H9 (cell line): ENCODE measurements around the gene CCDC3. TPM values are rescaled to one million over a fixed set of nuclear protein-coding genes. Genes with fewer than 3 reads are reported as not detected.

ENCODE experiments used
- DNase-seq: peaks from one replicate; pipeline ENCODE4 v3.0.0-alpha.2; 2017
- H2AFZ ChIP-seq: one replicate; pipeline ENCODE4 v1.6.1; 2013; ENCODE audit warnings: mild to moderate bottlenecking, low read length, control low read depth, moderate library complexity
- H2AK5ac ChIP-seq: 2 replicates; pipeline ENCODE4 v1.6.1; 2013; ENCODE audit warnings: low read length, control low read depth, mixed read lengths; ENCODE audit not compliant: insufficient read length
- H2BK120ac ChIP-seq: one replicate; pipeline ENCODE4 v1.6.1; 2013; ENCODE audit warnings: low read depth, mild to moderate bottlenecking, low read length, control low read depth, inconsistent platforms; ENCODE audit not compliant: poor library complexity, severe bottlenecking
- H2BK12ac ChIP-seq: 2 replicates; pipeline ENCODE4 v1.6.1; 2013; ENCODE audit warnings: low read length, control low read depth, mixed read lengths, low read depth; ENCODE audit not compliant: insufficient read length
- H2BK15ac ChIP-seq: 2 replicates; pipeline ENCODE4 v1.6.1; 2013; ENCODE audit warnings: low read depth, low read length, control low read depth
- H2BK20ac ChIP-seq: one replicate; pipeline ENCODE4 v1.6.1; 2013; ENCODE audit warnings: low read depth, mild to moderate bottlenecking, low read length, control low read depth, inconsistent platforms; ENCODE audit not compliant: poor library complexity, severe bottlenecking
- H2BK5ac ChIP-seq: 2 replicates; pipeline ENCODE4 v1.6.1; 2013; ENCODE audit warnings: low read length, control low read depth, mixed read lengths; ENCODE audit not compliant: insufficient read length
- H3K14ac ChIP-seq: 2 replicates; pipeline ENCODE4 v1.6.1; 2013; ENCODE audit warnings: low read length, control low read depth; ENCODE audit not compliant: insufficient read depth
- H3K18ac ChIP-seq: 2 replicates; pipeline ENCODE4 v1.6.1; 2013; ENCODE audit warnings: low read depth, mild to moderate bottlenecking, mixed read lengths, low read length, control low read depth; ENCODE audit not compliant: insufficient read length
- H3K23ac ChIP-seq: 2 replicates; pipeline ENCODE4 v1.6.1; 2013; ENCODE audit warnings: low read length, control low read depth, mixed read lengths, low read depth; ENCODE audit not compliant: insufficient read length
- H3K23me2 ChIP-seq: 2 replicates; pipeline ENCODE4 v1.6.1; 2013; ENCODE audit warnings: low read depth, mild to moderate bottlenecking, mixed read lengths, low read length, control low read depth; ENCODE audit not compliant: insufficient read length, poor library complexity, severe bottlenecking
- H3K27ac ChIP-seq: 2 replicates; pipeline ENCODE4 v1.5.1; 2013; ENCODE audit warnings: low read length, control low read depth, mixed read lengths, low read depth; ENCODE audit not compliant: insufficient read length
- H3K27me3 ChIP-seq: 2 replicates; pipeline ENCODE4 v1.6.1; 2013; ENCODE audit warnings: low read length, control low read depth, inconsistent platforms; ENCODE audit not compliant: insufficient read depth
- H3K4ac ChIP-seq: 2 replicates; pipeline ENCODE4 v1.6.1; 2013; ENCODE audit warnings: low read depth, mild to moderate bottlenecking, control low read depth, inconsistent platforms, low read length, moderate library complexity
- H3K4me1 ChIP-seq: 2 replicates; pipeline ENCODE4 v1.6.1; 2013; ENCODE audit warnings: low read length, control low read depth, inconsistent platforms; ENCODE audit not compliant: insufficient read depth
- H3K4me2 ChIP-seq: 2 replicates; pipeline ENCODE4 v1.6.1; 2013; ENCODE audit warnings: low read length, control low read depth, mixed read lengths; ENCODE audit not compliant: insufficient read length, insufficient read depth
- H3K56ac ChIP-seq: 2 replicates; pipeline ENCODE4 v1.6.1; 2013; ENCODE audit warnings: low read depth, mild to moderate bottlenecking, mixed read lengths, low read length, control low read depth; ENCODE audit not compliant: insufficient read length
- H3K79me1 ChIP-seq: 2 replicates; pipeline ENCODE4 v1.6.1; 2013; ENCODE audit warnings: low read depth, mild to moderate bottlenecking, moderate library complexity, low read length, control low read depth, inconsistent platforms; ENCODE audit not compliant: insufficient read depth, poor library complexity, severe bottlenecking
- H3K79me2 ChIP-seq: 2 replicates; pipeline ENCODE4 v1.6.1; 2013; ENCODE audit warnings: low read length, control low read depth, inconsistent platforms; ENCODE audit not compliant: insufficient read depth
- H3K9ac ChIP-seq: 2 replicates; pipeline ENCODE4 v1.6.1; 2013; ENCODE audit warnings: low read length, control low read depth, mixed read lengths; ENCODE audit not compliant: insufficient read length; ENCODE audit errors: extremely low read depth
- H3K9me3 ChIP-seq: one replicate; pipeline ENCODE4 v1.6.1; 2013; ENCODE audit warnings: low read depth, low read length, inconsistent platforms; ENCODE audit not compliant: control insufficient read depth
- H3T11ph ChIP-seq: one replicate; pipeline ENCODE4 v1.6.1; 2013; ENCODE audit warnings: mild to moderate bottlenecking, low read length, control low read depth, inconsistent platforms
- H4K20me1 ChIP-seq: one replicate; pipeline ENCODE4 v1.6.1; 2013; ENCODE audit not compliant: control insufficient read depth, insufficient read length, insufficient read depth
- H4K5ac ChIP-seq: 2 replicates; pipeline ENCODE4 v1.6.1; 2013; ENCODE audit warnings: low read depth, mild to moderate bottlenecking, mixed read lengths, low read length, control low read depth; ENCODE audit not compliant: insufficient read length
- H4K8ac ChIP-seq: replicated peaks from 2 replicates; pipeline ENCODE4 v1.6.1; 2013; ENCODE audit warnings: low read length, control low read depth, mixed read lengths, low read depth; ENCODE audit not compliant: insufficient read length
- H4K91ac ChIP-seq: 2 replicates; pipeline ENCODE4 v1.6.1; 2013; ENCODE audit warnings: low read depth, mild to moderate bottlenecking, moderate library complexity, mixed read lengths, low read length, control low read depth; ENCODE audit not compliant: insufficient read length
- H3K27ac Mint-ChIP-seq, 3 experiments: 2 replicates in 2 of 3; 3 replicates in 1 of 3; pipeline ENCODE4 v1.8.0; 2020 to 2021; ENCODE audit warnings: mixed read lengths in 3 of 3, mild to moderate bottlenecking in 1 of 3, moderate library complexity in 1 of 3
- H3K27me3 Mint-ChIP-seq: 2 replicates; pipeline ENCODE4 v1.8.0; 2021; ENCODE audit warnings: low read depth, mild to moderate bottlenecking, moderate library complexity, mixed read lengths
- H3K36me3 Mint-ChIP-seq, 3 experiments: 2 replicates in 2 of 3; 3 replicates in 1 of 3; pipeline ENCODE4 v1.8.0; 2020 to 2021; ENCODE audit warnings: low read depth in 3 of 3, mixed read lengths in 3 of 3; ENCODE audit not compliant: insufficient read depth in 1 of 3
- H3K4me1 Mint-ChIP-seq, 2 experiments: 2 replicates each; pipeline ENCODE4 v1.8.0; 2020; ENCODE audit warnings: mixed read lengths in 2 of 2
- H3K4me3 Mint-ChIP-seq, 2 experiments: 2 replicates in 1 of 2; 3 replicates in 1 of 2; pipeline ENCODE4 v1.8.0; 2020 to 2021; ENCODE audit warnings: mild to moderate bottlenecking in 2 of 2, mixed read lengths in 2 of 2, moderate library complexity in 1 of 2
- H3K9me3 Mint-ChIP-seq, 2 experiments: 2 replicates in 1 of 2; 3 replicates in 1 of 2; pipeline ENCODE4 v1.8.0; 2020; ENCODE audit warnings: mild to moderate bottlenecking in 2 of 2, mixed read lengths in 2 of 2, moderate library complexity in 1 of 2
- CTCF ChIP-seq: fragments of 200-600 bp; sonication (generic); conservative IDR thresholded peaks from 3 replicates; pipeline ENCODE4 v1.8.0; 2021; ENCODE audit warnings: antibody characterized with exemption, mild to moderate bottlenecking
- WGBS: extraction: QIAGEN DNeasy Blood & Tissue Kit; methylation state at CpG from one replicate; pipeline ENCODE4 v1.1.7; 2013; ENCODE audit warnings: missing lambda C conversion rate, low lambda C conversion rate, mixed read lengths; ENCODE audit not compliant: insufficient read length; ENCODE audit errors: extremely low coverage; 5-methylcytosine and 5-hydroxymethylcytosine counted together
- total RNA-seq: library from RNA; stranded (reverse); gene quantifications from 2 replicates; pipeline ENCODE4 v1.2.1, GENCODE V29; 2021

The CCDC3 gene
- total RNA-seq, 1 experiment from 2014 or later = 2.3 TPM

- Histone ChIP-seq H4K91ac (no peak overlapping the region), H3K23ac (no peak overlapping the region), H3K23me2 (no peaks in the 10 kb centered on the region), H3K4ac (no peak overlapping the region), H2BK12ac (no peak overlapping the region), H3K18ac (no peak overlapping the region), H3K14ac (no peak overlapping the region), H2BK15ac (no peak overlapping the region), H3T11ph (no peak overlapping the region), H4K5ac (no peak overlapping the region), H3K27me3 (no peaks in the 10 kb centered on the region), H3K9ac (no peak overlapping the region), H2AK5ac (no peak overlapping the region), H3K4me1 (no peaks in the 10 kb centered on the region; the same call in 1 of the 2 replicates), H4K20me1 (no peaks in the 10 kb centered on the region), H3K9me3 (no peaks in the 10 kb centered on the region), H3K79me2 (no peaks in the 10 kb centered on the region), H4K8ac (no peak overlapping the region), H2BK20ac (no peak overlapping the region), H2AFZ (no peak overlapping the region), H3K4me2 (no peak overlapping the region), H2BK120ac (no peak overlapping the region), H3K27ac (no peak overlapping the region), H2BK5ac (no peak overlapping the region), H3K79me1 (no peaks in the 10 kb centered on the region), H3K56ac (no peak overlapping the region)
- Mint-ChIP-seq H3K4me3 (no peak overlapping the region), H3K27me3 (no peaks in the 10 kb centered on the region; the same call in 1 of the 2 replicates), H3K4me1 (peaks cover 5 to 16% of the 10 kb centered on the region in 2 experiments), H3K27ac (no peak overlapping the region; a peak in 1 of 7 replicates), H3K9me3 (no peaks in the 10 kb centered on the region), H3K36me3 (no peaks in the 10 kb centered on the region)
- TF ChIP-seq CTCF = no peak
- no peak for DNase-seq
- WGBS = no CpG with 5 or more reads among the region's 5 CpGs
Measured at GRCh38 chr10:12975906-12976305, 25.6 kb downstream of the CCDC3 start.
